Lower lobe of right lung (tissue), 2 donors: ENCODE data around the gene COL4A6. TPM values are rescaled to one million over a fixed set of nuclear protein-coding genes. Genes with fewer than 3 reads are reported as not detected.

Experiments
- ATAC-seq, 2 donors: fragments of 200-7000 bp; cut with Tn5 transposase; one replicate each; pipeline ENCODE4 v1.9.1; 2020 to 2022; ENCODE audit warnings: mild to moderate bottlenecking in 2 of 2, moderate library complexity in 2 of 2
- DNase-seq: peaks from one replicate; pipeline ENCODE4 v3.0.0-alpha.2; 2020
- H3K27ac ChIP-seq: fragments of 200-600 bp; one replicate; pipeline ENCODE4 v1.8.0; 2022
- H3K27me3 ChIP-seq: fragments of 200-600 bp; one replicate; pipeline ENCODE4 v1.8.0; 2022; ENCODE audit warnings: low read depth
- H3K36me3 ChIP-seq: fragments of 200-600 bp; one replicate; pipeline ENCODE4 v1.8.0; 2022; ENCODE audit warnings: mild to moderate bottlenecking
- H3K4me1 ChIP-seq: fragments of 200-600 bp; one replicate; pipeline ENCODE4 v1.8.0; 2022
- H3K4me3 ChIP-seq: fragments of 200-600 bp; one replicate; pipeline ENCODE4 v1.8.0; 2022; ENCODE audit warnings: mild to moderate bottlenecking
- H3K9me3 ChIP-seq: fragments of 200-600 bp; one replicate; pipeline ENCODE4 v1.8.0; 2022
- CTCF ChIP-seq: fragments of 200-600 bp; IDR thresholded peaks from one replicate; pipeline ENCODE4 v1.8.0; 2022; ENCODE audit warnings: antibody characterized with exemption, mild to moderate bottlenecking
- intact Hi-C: fragments of 100-400 bp; cut with DNase I; formaldehyde crosslinking; loops from one replicate; pipeline ENCODE4 v1.11.0; 2022
- total RNA-seq: library from RNA; stranded (reverse); fragmentation: NEBNext Ultra II Directional; extraction: Animal tissue kit (Norgen Biotek cat#: 25700); gene quantifications from one replicate; pipeline ENCODE4 v1.2.1, GENCODE V29; 2021
- donor health status: DM: no; HTN: yes; CAD: no; lungs with severe emphysema.

Gene COL4A6
- total RNA-seq, 1 donor from 2014 or later = 1.8 TPM

- TF ChIP-seq CTCF = no peak
- H3K27me3 ChIP-seq = no peaks in the 10 kb centered on the region
- no peaks in the 10 kb centered on the region for H3K4me1 ChIP-seq
- ATAC-seq (no peak), DNase-seq (no peak)
- H3K27ac ChIP-seq = no peak overlapping the region
- no peaks in the 10 kb centered on the region for H3K36me3 ChIP-seq
- no peak overlapping the region for H3K4me3 ChIP-seq
- no peaks in the 10 kb centered on the region for H3K9me3 ChIP-seq
- intact Hi-C loops = no loop called here
Observed at GRCh38 chrX:108347800-108348199, 90.4 kb downstream of the COL4A6 start.

GRCh38 chrX:108344216-108344615 lies 94.0 kb downstream of the COL4A6 start:
- intact Hi-C loops = no loop called here
- Histone ChIP-seq H3K36me3 (no peaks in the 10 kb centered on the region), H3K4me1 (no peaks in the 10 kb centered on the region), H3K4me3 (no peak overlapping the region), H3K9me3 (no peaks in the 10 kb centered on the region), H3K27me3 (no peaks in the 10 kb centered on the region), H3K27ac (no peak overlapping the region)
- TF ChIP-seq CTCF = no peak
- DNase-seq (no peak), ATAC-seq (no peak)

GRCh38 chrX:108341947-108342346 lies 96.3 kb downstream of the COL4A6 start:
- Histone ChIP-seq H3K4me3 (no peak overlapping the region), H3K27me3 (no peaks in the 10 kb centered on the region)
- no peak for TF ChIP-seq CTCF

GRCh38 chrX:108332281-108332680 lies 105.9 kb downstream of the COL4A6 start:
- H3K4me1 ChIP-seq = no peaks in the 10 kb centered on the region
- no peaks in the 10 kb centered on the region for H3K27me3 ChIP-seq
- H3K27ac ChIP-seq = no peak overlapping the region
- no peaks in the 10 kb centered on the region for H3K36me3 ChIP-seq
- DNase-seq (no peak), ATAC-seq (no peak)
- TF ChIP-seq CTCF = no peak
- intact Hi-C loops = no loop called here
- no peak overlapping the region for H3K4me3 ChIP-seq
- H3K9me3 ChIP-seq = no peaks in the 10 kb centered on the region

More at GRCh38 chrX:108341947-108342346, 96.3 kb downstream of the COL4A6 start:
- Histone ChIP-seq H3K36me3 (no peaks in the 10 kb centered on the region), H3K27ac (no peak overlapping the region), H3K9me3 (no peaks in the 10 kb centered on the region), H3K4me1 (no peaks in the 10 kb centered on the region)
- intact Hi-C loops = no loop called here
- DNase-seq = no peak
- ATAC-seq = no peak

- DNase-seq (no peak), ATAC-seq (no peak)
- no peak for TF ChIP-seq CTCF
- Histone ChIP-seq H3K4me3 (no peak overlapping the region), H3K4me1 (no peaks in the 10 kb centered on the region), H3K27ac (no peak overlapping the region), H3K27me3 (no peaks in the 10 kb centered on the region), H3K36me3 (no peaks in the 10 kb centered on the region), H3K9me3 (no peaks in the 10 kb centered on the region)
- intact Hi-C loops = no loop called here
Observed at GRCh38 chrX:108331126-108331909, 106.9 kb downstream of the COL4A6 start.
